PC-9 (cell line): ENCODE measurements around the gene ADAMTSL1. TPM values are rescaled to one million over a fixed set of nuclear protein-coding genes. Genes with fewer than 3 reads are reported as not detected.

ENCODE experiments used
- BruUV-seq: library from RNA; stranded (reverse); fragments of 400-500 nt; replicated peaks from 2 replicates; lab custom pipeline; 2021; lab: Mats Ljungman, UMichigan
- CTCF ChIA-PET: fragments of 300-600 bp; sonication (Branson Sonifier 250); formaldehyde crosslinking; loops from one replicate; lab custom pipeline; 2022; ENCODE audit warnings: antibody characterized with exemption; lab: Charles Lee
- POLR2A ChIA-PET: fragments of 300-600 bp; sonication (Branson Sonifier 250); formaldehyde crosslinking; loops from one replicate; lab custom pipeline; 2022; ENCODE audit warnings: antibody characterized with exemption; ENCODE audit not compliant: unreplicated experiment; lab: Charles Lee
- DNase-seq, 2 experiments: peaks; one replicate each; pipeline versions ENCODE4 v3.0.0 to v3.0.0-alpha.2; 2015 to 2022; ENCODE audit warnings: mixed read lengths in 1 of 2
- H2AFZ ChIP-seq: fragments of 200-600 bp; sonication (generic); 2 replicates; pipeline ENCODE4 v1.8.1; 2017; ENCODE audit warnings: antibody characterized with exemption
- H3F3A ChIP-seq: fragments of 200-600 bp; sonication (generic); 2 replicates; pipeline ENCODE4 v1.8.1; 2017; ENCODE audit warnings: antibody characterized with exemption, mild to moderate bottlenecking, low read depth; ENCODE audit not compliant: insufficient read depth
- H3K27ac ChIP-seq: fragments of 200-600 bp; sonication (generic); 2 replicates; pipeline ENCODE4 v1.6.1; 2016; ENCODE audit warnings: mixed run types
- H3K27me3 ChIP-seq: fragments of 200-600 bp; sonication (generic); 2 replicates; pipeline ENCODE4 v1.6.1; 2016; ENCODE audit warnings: low read depth, mixed run types; ENCODE audit not compliant: insufficient read depth
- H3K36me3 ChIP-seq: fragments of 200-600 bp; sonication (generic); 2 replicates; pipeline ENCODE4 v1.6.1; 2016; ENCODE audit warnings: low read depth, mixed run types
- H3K4me1 ChIP-seq: fragments of 200-600 bp; sonication (generic); replicated peaks from 2 replicates; pipeline ENCODE4 v1.6.1; 2016; ENCODE audit warnings: mixed run types; ENCODE audit not compliant: insufficient read depth
- H3K4me2 ChIP-seq: fragments of 200-600 bp; sonication (generic); 2 replicates; pipeline ENCODE4 v1.6.1; 2017; ENCODE audit warnings: mixed run types
- H3K4me3 ChIP-seq: fragments of 200-600 bp; sonication (generic); 2 replicates; pipeline ENCODE4 v1.6.1; 2016; ENCODE audit warnings: mixed run types
- H3K79me2 ChIP-seq: fragments of 200-600 bp; sonication (generic); 2 replicates; pipeline ENCODE4 v1.6.1; 2017; ENCODE audit warnings: low read depth, mixed run types
- H3K9me2 ChIP-seq: fragments of 200-600 bp; sonication (generic); 2 replicates; pipeline ENCODE4 v1.8.1; 2017; ENCODE audit warnings: mild to moderate bottlenecking; ENCODE audit not compliant: insufficient read depth
- H3K9me3 ChIP-seq: fragments of 200-600 bp; sonication (generic); 2 replicates; pipeline ENCODE4 v1.8.1; 2016; ENCODE audit warnings: low read depth; ENCODE audit not compliant: insufficient read depth
- H4K20me1 ChIP-seq: fragments of 200-600 bp; sonication (generic); 2 replicates; pipeline ENCODE4 v1.8.1; 2017; ENCODE audit not compliant: insufficient read depth
- EZH2 ChIP-seq: fragments of 200-600 bp; sonication (generic); IDR thresholded peaks from 2 replicates; pipeline ENCODE4 v1.8.0; 2017; ENCODE audit warnings: antibody characterized with exemption, low read depth
- intact Hi-C: fragments of 100-400 bp; cut with micrococcal nuclease; formaldehyde crosslinking; loops from one replicate; pipeline ENCODE4 v1.10.0; 2022; ENCODE audit not compliant: unreplicated experiment
- total RNA-seq: library from RNA; stranded (reverse); gene quantifications from 2 replicates; pipeline ENCODE4 v1.2.3, GENCODE V29; 2021
- TF ChIP-seq, protein P1 (sequence below): fragments of 200-600 bp; sonication (generic); conservative IDR thresholded peaks from 2 replicates; pipeline ENCODE4 v1.6.1; 2017; ENCODE audit warnings: mixed run types, antibody characterized with exemption, mild to moderate bottlenecking, moderate library complexity

The ADAMTSL1 gene
- total RNA-seq, 1 experiment from 2014 or later, result not detected

DNA sequence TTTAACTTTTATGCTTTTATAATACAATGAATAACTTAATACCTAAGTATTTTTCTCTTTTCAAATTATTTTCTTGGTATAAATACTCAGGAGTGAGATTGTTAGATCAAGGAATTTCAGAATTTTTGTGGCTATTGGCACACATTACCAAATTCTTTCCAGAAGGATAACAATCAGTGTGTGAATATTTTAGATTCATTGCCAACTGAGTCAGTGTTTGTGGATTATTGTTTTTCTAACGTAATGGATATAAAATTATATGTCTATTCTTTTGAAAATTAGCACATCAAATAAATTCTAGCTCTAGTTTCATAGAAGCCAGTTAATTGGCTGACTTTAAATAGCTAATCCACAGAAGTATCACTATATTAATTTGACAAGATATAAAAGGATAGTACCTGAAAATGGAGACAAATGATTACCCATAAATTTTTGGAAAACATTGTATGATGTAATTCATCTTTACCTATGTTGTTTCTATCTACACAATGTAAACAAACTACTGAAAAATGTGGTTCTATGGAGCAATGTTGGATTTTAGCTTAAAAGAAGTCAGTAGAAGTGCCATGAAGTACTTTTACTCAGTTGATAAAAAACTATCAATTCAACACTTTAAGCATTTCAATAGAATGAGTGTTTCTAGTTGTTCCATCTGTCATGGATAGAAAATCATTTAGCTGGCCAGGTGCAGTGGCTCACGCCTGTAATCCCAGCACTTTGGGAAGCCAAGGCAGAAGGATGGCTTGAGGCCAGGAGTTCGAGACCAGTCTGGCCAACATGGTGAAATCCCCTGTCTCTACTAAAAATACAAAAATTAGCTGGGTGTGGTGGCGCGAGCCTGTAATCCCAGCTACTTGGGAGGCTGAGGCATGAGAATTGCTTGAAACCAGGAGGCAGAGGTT, 185.1 kb downstream of the ADAMTSL1 start:
- no peak overlapping the region for H3K4me3 ChIP-seq
- H3K79me2 ChIP-seq, result no peaks in the 10 kb centered on the region
- H3K27me3 ChIP-seq, result no peaks in the 10 kb centered on the region
- H3K4me2 ChIP-seq, result no peak overlapping the region; the same call in 1 of the 2 replicates
- ChIA-PET CTCF (no interaction called here), POLR2A (no interaction called here)
- intact Hi-C loops, result no loop called here
- TF ChIP-seq, protein P1, sequence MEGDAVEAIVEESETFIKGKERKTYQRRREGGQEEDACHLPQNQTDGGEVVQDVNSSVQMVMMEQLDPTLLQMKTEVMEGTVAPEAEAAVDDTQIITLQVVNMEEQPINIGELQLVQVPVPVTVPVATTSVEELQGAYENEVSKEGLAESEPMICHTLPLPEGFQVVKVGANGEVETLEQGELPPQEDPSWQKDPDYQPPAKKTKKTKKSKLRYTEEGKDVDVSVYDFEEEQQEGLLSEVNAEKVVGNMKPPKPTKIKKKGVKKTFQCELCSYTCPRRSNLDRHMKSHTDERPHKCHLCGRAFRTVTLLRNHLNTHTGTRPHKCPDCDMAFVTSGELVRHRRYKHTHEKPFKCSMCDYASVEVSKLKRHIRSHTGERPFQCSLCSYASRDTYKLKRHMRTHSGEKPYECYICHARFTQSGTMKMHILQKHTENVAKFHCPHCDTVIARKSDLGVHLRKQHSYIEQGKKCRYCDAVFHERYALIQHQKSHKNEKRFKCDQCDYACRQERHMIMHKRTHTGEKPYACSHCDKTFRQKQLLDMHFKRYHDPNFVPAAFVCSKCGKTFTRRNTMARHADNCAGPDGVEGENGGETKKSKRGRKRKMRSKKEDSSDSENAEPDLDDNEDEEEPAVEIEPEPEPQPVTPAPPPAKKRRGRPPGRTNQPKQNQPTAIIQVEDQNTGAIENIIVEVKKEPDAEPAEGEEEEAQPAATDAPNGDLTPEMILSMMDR, result no peak
- TF ChIP-seq EZH2, result no peak
- 0 out of 2 replicates have a peak, but pooled peaks cover 7% of the 10 kb centered on the region for H3K4me1 ChIP-seq
- no peaks in the 10 kb centered on the region for H4K20me1 ChIP-seq
- H2AFZ ChIP-seq, result no peak overlapping the region
- H3K9me2 ChIP-seq, result no peaks in the 10 kb centered on the region
- no peak overlapping the region for H3K27ac ChIP-seq
- BruUV-seq, result no TSS peak
- H3F3A ChIP-seq, result no peaks in the 10 kb centered on the region
- DNase-seq, result no peak
- H3K36me3 ChIP-seq, result no peaks in the 10 kb centered on the region
- H3K9me3 ChIP-seq, result no peaks in the 10 kb centered on the region

DNA sequence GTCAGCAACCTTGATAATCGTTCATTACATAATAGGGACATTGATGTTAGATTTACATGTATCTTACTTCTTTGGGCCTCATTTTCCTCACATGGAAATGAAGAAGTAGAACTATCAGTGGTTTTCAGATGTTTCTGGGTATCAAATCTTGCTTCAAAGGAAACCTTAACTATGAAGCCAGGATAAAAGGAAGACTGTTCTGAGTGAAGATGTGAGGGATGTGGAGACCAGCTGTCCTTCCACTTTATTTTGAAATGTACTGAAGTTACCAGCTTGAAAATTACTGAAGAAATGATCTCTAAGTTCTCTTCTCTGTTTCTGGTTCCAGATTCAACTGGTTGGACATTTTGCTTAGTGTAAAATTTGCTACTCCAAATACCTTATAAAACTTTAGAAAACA, 186.0 kb downstream of the ADAMTSL1 start:
- no peak for TF ChIP-seq EZH2
- TF ChIP-seq, protein P1, result no peak
- CTCF ChIA-PET, result no interaction called here
- H3F3A ChIP-seq, result no peaks in the 10 kb centered on the region
- 0 out of 2 replicates have a peak, but pooled peaks cover 7% of the 10 kb centered on the region for H3K4me1 ChIP-seq
- no peak overlapping the region for H2AFZ ChIP-seq
- H3K9me2 ChIP-seq, result no peaks in the 10 kb centered on the region
- H3K27ac ChIP-seq, result no peak overlapping the region
- POLR2A ChIA-PET, result no interaction called here
- H4K20me1 ChIP-seq, result no peaks in the 10 kb centered on the region
- no TSS peak for BruUV-seq
- no peaks in the 10 kb centered on the region for H3K36me3 ChIP-seq
- no peaks in the 10 kb centered on the region for H3K27me3 ChIP-seq
- no peaks in the 10 kb centered on the region for H3K79me2 ChIP-seq
- no peak overlapping the region for H3K4me3 ChIP-seq
- intact Hi-C loops, result no loop called here
- H3K4me2 ChIP-seq, result no peak overlapping the region
- no peaks in the 10 kb centered on the region for H3K9me3 ChIP-seq
- DNase-seq, result no peak

DNA sequence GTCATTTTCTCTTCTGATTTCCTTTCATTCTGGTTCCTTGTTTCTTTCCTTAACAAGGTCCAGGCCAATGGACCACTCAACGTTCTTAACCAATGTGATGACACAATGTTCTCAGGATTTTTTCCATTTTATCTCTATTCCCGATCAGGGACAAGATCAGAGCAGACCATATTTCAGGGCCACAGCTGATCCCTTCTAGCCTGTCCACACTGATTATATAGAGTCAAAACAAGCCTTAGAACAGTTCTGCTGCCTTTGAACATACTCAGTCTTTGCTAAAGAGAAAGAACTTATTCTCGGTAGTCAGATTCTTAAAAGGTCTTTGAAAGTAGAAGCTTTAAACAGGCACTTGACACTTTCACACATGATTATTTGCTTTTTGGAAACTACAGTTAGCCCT, 188.4 kb downstream of the ADAMTSL1 start:
- Histone ChIP-seq H3K4me3 (no peak overlapping the region), H3K79me2 (no peaks in the 10 kb centered on the region), H2AFZ (no peak overlapping the region), H3K27ac (no peak overlapping the region), H3K9me3 (no peaks in the 10 kb centered on the region), H3K4me2 (no peak overlapping the region), H4K20me1 (no peaks in the 10 kb centered on the region), H3K9me2 (no peaks in the 10 kb centered on the region), H3K4me1 (0 out of 2 replicates have a peak, but pooled peaks cover 7% of the 10 kb centered on the region), H3F3A (no peaks in the 10 kb centered on the region), H3K36me3 (no peaks in the 10 kb centered on the region), H3K27me3 (no peaks in the 10 kb centered on the region)
- ChIA-PET CTCF (interaction anchor here (0.7 kb wide), 1 partner anchor 22 kb away, joined by 3 read pairs; no protein-coding TSS in a partner anchor), POLR2A (no interaction called here)
- TF ChIP-seq EZH2, result no peak
- TF ChIP-seq, protein P1, result no peak
- DNase-seq, result no peak
- intact Hi-C loops, result no loop called here
- no TSS peak for BruUV-seq
